AG10803 (cell line): ENCODE measurements around the gene COL5A3.

Source experiments
- DNase-seq: peaks from one replicate; pipeline ENCODE4 v3.0.0; 2010; ENCODE audit warnings: low read depth
- H3K4me3 ChIP-seq: 2 replicates; pipeline ENCODE4 v1.5.1; 2011; ENCODE audit warnings: mild to moderate bottlenecking, low read length, control low read depth
- TF ChIP-seq, protein P1 (sequence below): conservative IDR thresholded peaks from 2 replicates; pipeline ENCODE4 v1.5.1; 2011; ENCODE audit warnings: mild to moderate bottlenecking, low read length, control low read depth, inconsistent platforms

The COL5A3 gene

DNA sequence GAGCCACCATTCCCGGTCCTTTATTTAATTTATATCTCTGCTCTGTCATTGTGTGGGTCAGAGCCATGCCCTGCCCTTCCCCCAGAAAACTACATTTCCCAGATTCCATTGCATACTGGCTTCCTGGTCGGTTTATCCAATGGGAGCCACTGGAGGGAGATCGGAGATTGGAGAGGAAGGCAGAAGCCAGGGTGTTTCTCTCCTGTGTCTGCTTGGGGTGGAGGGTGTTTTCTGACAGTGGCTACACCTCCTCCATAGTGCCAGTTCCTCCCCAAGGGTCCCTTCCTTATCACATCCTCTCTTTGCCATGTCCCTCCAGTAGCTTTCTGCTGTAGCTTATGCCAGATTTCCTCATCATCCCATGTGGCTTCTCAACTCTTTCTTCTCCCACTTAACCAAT, 93.0 kb downstream of the COL5A3 start:
- H3K4me3 ChIP-seq: no peak overlapping the region
- TF ChIP-seq, protein P1, sequence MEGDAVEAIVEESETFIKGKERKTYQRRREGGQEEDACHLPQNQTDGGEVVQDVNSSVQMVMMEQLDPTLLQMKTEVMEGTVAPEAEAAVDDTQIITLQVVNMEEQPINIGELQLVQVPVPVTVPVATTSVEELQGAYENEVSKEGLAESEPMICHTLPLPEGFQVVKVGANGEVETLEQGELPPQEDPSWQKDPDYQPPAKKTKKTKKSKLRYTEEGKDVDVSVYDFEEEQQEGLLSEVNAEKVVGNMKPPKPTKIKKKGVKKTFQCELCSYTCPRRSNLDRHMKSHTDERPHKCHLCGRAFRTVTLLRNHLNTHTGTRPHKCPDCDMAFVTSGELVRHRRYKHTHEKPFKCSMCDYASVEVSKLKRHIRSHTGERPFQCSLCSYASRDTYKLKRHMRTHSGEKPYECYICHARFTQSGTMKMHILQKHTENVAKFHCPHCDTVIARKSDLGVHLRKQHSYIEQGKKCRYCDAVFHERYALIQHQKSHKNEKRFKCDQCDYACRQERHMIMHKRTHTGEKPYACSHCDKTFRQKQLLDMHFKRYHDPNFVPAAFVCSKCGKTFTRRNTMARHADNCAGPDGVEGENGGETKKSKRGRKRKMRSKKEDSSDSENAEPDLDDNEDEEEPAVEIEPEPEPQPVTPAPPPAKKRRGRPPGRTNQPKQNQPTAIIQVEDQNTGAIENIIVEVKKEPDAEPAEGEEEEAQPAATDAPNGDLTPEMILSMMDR: peak; percentile 20; the same call in 1 of the 2 replicates
- DNase-seq: peak; percentile 46

DNA sequence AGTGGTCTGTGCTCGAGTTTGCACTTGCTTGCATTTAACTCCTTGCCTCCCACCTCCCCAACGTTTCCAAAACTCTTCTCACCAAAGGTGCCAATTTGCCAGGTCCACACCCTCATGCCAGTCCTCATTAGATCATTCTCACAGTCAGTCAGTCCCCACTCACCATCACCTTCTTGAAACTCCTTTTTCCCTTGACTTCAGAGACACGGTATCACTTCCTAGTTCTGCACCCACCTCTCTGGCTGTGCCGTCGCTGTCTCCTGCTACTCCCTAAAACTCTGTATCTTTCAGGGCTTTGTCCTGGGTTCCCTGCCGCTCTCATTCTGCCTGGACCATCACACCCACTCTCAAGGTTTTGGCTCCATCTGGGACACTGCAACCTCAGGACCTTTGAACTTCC, 93.6 kb downstream of the COL5A3 start:
- no peak for DNase-seq
- no peak overlapping the region for H3K4me3 ChIP-seq

DNA sequence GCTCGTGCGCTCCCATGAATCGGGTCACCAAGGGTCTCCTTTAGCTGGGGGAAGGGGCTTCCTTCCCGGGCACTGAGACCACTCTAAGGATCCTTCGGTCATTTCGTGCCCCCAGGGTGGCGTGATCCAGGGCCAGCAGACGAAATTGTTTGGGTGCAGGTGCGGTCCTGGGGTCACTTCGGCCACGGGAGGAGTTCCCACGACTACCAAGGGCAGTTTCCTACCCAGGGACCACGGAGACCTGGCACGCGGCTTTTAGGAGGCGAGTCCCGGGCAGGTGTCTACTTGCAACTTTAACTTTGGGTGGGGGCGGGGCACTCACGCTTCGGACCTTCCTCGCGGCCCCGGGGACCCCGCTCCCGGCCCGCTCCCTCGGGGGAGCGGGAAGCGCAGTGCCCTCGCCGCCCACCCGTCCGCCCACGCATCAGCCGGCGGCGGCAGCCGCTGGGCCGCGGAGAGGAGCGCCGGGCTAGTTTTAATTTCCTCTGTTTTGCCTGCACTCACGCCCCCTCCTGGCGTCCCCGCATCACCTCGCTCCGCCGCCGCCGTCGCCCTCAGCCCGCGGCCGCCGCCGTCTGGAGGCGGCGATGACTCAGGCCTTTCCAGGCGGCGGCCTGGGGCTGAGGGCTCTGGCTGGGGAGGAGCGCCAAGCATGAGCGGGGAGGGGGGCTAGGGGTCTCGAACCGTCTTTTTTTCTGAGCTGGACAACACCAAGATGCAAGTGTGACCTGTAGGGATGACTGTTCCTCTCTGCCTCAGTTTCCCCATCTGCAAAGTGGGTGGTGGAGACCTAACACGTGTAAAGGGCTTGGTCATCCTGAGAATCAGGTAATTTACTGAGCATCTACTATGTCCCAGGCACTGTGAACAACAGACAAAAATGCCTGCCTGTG, 95.7 kb downstream of the COL5A3 start:
- TF ChIP-seq, protein P1: peak; percentile 42
- peak; percentile 72 for DNase-seq
- peak overlapping the region; percentile 55 for H3K4me3 ChIP-seq

More for the DNA sequence above, 93.6 kb downstream of the COL5A3 start:
- TF ChIP-seq, protein P1: no peak

DNA sequence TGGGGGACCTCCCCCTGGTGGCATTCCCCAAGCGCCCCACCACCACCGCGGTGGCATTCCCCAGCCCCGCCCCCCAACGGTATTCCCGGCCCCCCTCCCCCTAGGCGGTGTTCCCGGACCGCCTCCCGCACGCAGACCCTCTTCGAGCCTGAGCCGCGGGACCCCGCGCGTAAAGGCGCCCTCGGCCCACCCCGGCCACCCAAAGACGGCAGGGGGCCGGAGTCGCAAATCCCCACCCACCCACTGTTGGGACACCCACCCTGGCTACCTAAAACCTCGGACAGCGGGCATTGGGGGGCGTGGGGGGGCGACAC, 96.3 kb downstream of the COL5A3 start:
- H3K4me3 ChIP-seq: peak overlapping the region; percentile 55
- no peak for DNase-seq
- TF ChIP-seq, protein P1: no peak

DNA sequence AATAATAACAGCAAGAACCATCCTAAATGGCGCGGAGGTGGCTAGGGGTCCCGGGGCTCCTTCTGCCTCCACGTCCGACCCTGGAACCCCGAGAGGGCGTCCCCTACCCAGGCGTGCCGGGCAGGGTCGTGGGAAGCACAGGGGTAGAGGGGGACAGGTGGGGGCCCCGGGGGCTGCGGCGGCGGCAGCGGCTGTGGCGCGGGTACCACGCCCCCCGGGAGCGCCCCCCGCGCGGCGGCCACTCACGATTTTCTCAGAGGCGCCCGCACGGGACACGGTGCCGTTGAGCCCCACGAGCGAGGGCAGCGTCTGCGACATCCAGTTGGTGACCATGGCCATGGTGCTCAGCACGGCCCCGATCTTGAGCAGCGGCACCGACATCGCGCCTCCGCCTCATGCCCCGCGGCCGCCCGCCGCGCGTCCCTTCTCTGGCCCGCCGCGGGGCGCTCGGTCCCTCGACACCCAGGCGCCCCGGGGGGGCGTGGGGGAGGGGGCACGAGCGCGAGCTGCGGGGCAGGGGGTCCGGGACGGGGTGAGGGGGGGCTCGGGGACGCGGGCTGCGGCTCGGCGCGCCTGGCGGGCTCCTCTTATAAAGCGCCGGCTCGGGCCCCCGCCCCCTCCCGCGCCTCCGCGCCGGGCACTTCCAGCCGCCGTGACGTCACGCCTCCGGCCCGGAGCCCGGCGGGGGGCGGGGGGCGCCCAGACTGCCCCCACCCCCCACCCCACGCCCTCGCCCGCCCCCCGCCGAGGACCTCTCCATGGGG, 96.9 kb downstream of the COL5A3 start:
- peak overlapping the region; percentile 55 for H3K4me3 ChIP-seq
- TF ChIP-seq, protein P1: no peak
- no peak for DNase-seq

DNA sequence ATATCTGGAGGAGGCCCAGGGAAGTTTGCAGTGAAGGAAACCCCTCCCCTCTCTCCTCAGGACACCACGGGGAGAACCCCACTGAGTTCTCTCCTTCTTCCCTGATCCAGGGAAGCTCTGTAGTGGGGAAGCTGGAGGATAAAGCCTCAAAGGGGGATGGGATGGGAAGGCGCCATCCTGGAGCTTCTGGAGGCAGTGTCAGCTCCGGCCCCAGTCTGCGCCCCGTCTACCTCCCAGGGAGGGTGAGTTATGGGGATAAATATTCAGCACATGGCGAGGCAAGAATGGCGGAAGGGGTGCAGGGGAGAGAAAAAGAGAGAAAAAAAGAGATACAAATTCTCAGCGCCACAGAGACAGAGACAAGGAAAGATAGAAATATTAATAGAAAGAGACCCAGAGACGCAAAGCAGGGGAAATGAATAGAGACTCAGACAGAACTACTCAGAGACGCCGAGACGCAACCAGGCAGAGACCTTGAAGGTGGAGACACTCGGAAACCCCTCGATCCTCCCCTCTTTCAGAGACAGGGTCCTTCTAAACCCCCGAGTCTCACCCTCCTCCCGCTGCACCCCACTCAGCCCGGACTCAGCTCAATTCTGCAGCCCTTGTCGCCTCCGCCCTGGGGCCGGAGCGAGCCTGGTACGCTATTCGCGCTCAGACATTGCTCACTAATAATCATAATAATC, 97.6 kb downstream of the COL5A3 start:
- no peak overlapping the region for H3K4me3 ChIP-seq
- TF ChIP-seq, protein P1: no peak
- DNase-seq: no peak
